Measurements from ENCODE around the gene NAA10. TPM values are rescaled to one million over a fixed set of nuclear protein-coding genes. Genes with fewer than 3 reads are reported as not detected.

NAA10 gene
- total RNA-seq, 1 experiment from 2014 or later = 124 TPM

DNA sequence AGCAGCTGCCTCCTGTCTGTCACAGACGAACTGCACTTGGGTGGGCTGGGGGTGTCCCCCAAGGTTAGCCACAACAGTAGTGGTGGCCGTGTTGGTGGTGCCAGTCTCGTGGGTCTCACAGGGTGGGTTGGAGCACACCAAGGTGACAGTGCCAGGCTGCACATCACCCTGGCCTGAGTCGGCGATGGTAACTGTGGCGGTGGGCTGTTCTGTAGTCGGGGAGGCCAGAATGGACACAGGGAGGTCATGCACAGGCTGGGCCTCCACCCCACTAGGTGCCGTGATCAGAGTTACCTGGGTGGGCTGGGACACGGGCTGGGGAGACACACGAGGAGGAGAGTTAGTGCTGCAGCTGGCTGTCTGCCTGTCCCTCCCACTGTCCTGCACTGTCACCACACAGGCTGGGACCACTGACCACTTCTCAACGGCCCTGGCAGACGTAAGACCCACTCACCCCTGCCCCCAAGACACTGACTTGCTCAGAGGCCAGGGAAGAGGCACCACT is 20.4 kb upstream of the NAA10 start:
- no peaks in the 10 kb centered on the region for H3K9me3 ChIP-seq (ENCODE audit: control insufficient read depth in 1 of 2, insufficient read depth in 1 of 2, low read depth in 1 of 2, low read length in 2 of 2)
- H3K27ac ChIP-seq (ENCODE audit: low read depth, low read length) = no peak overlapping the region
- no peak overlapping the region for H3K9ac ChIP-seq (ENCODE audit: low read length)
- H3K79me2 ChIP-seq (ENCODE audit: insufficient read depth, low read length) = no peaks in the 10 kb centered on the region; the same call in 1 of the 2 replicates
- no TSS peak for BruUV-seq (replicated peaks)
- TF ChIP-seq, protein P1, sequence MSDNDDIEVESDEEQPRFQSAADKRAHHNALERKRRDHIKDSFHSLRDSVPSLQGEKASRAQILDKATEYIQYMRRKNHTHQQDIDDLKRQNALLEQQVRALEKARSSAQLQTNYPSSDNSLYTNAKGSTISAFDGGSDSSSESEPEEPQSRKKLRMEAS (IDR thresholded peaks at IDR 0.05) = no peak
- TF ChIP-seq, protein P2, sequence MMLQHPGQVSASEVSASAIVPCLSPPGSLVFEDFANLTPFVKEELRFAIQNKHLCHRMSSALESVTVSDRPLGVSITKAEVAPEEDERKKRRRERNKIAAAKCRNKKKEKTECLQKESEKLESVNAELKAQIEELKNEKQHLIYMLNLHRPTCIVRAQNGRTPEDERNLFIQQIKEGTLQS (IDR thresholded peaks at IDR 0.05) = no peak
- TF ChIP-seq JUND (IDR thresholded peaks at IDR 0.05) = no peak
- TF ChIP-seq EZH2phosphoT487 (IDR thresholded peaks at IDR 0.05; ENCODE audit: borderline replicate concordance) = no peak
- TF ChIP-seq, protein P3, sequence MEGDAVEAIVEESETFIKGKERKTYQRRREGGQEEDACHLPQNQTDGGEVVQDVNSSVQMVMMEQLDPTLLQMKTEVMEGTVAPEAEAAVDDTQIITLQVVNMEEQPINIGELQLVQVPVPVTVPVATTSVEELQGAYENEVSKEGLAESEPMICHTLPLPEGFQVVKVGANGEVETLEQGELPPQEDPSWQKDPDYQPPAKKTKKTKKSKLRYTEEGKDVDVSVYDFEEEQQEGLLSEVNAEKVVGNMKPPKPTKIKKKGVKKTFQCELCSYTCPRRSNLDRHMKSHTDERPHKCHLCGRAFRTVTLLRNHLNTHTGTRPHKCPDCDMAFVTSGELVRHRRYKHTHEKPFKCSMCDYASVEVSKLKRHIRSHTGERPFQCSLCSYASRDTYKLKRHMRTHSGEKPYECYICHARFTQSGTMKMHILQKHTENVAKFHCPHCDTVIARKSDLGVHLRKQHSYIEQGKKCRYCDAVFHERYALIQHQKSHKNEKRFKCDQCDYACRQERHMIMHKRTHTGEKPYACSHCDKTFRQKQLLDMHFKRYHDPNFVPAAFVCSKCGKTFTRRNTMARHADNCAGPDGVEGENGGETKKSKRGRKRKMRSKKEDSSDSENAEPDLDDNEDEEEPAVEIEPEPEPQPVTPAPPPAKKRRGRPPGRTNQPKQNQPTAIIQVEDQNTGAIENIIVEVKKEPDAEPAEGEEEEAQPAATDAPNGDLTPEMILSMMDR (IDR thresholded peaks at IDR 0.05 in 2 of 3, conservative IDR thresholded peaks at IDR 0.05 in 1 of 3; ENCODE audit: borderline replicate concordance in 1 of 3, insufficient read depth in 1 of 3, low read depth in 2 of 3, low read length in 2 of 3) = no peak
- no peak for TF ChIP-seq YY1 (IDR thresholded peaks at IDR 0.05; ENCODE audit: extremely low read depth, insufficient replicate concordance, low read depth, low read length)
- TF ChIP-seq SRF (IDR thresholded peaks at IDR 0.05; ENCODE audit: low read depth) = no peak
- no peak for TF ChIP-seq CBX3 (IDR thresholded peaks at IDR 0.05; ENCODE audit: low read depth)
- TF ChIP-seq EGR1 (IDR thresholded peaks at IDR 0.05; ENCODE audit: low read depth) = no peak
- no peak for TF ChIP-seq TCF7L2 (IDR thresholded peaks at IDR 0.05; ENCODE audit: borderline replicate concordance, extremely low read depth, insufficient read depth, insufficient read length)
- no peak for TF ChIP-seq RAD21 (IDR thresholded peaks at IDR 0.05; ENCODE audit: low read depth)
- TF ChIP-seq SP1 (IDR thresholded peaks at IDR 0.05; ENCODE audit: low read depth) = no peak
- no peak for TF ChIP-seq ZFX (IDR thresholded peaks at IDR 0.05)
- TF ChIP-seq ELF1 (IDR thresholded peaks at IDR 0.05; ENCODE audit: borderline replicate concordance, low read depth) = no peak
- no peak for TF ChIP-seq SIN3A (IDR thresholded peaks at IDR 0.05; ENCODE audit: low read depth)
- TF ChIP-seq POLR2AphosphoS5 (IDR thresholded peaks at IDR 0.05; ENCODE audit: low read depth, low read length) = no peak
- no peak for TF ChIP-seq ZNF274 (IDR thresholded peaks at IDR 0.05; ENCODE audit: low read depth, low read length)
- no peak for TF ChIP-seq EZH2 (IDR thresholded peaks at IDR 0.05)
- TF ChIP-seq FOSL1 (IDR thresholded peaks at IDR 0.05; ENCODE audit: low read depth) = no peak
- H3K36me3 ChIP-seq (ENCODE audit: control insufficient read depth in 1 of 2, insufficient read depth in 2 of 2, low read length in 2 of 2) = peaks cover 0 to 22% of the 10 kb centered on the region in 2 experiments; a peak in 2 of 4 replicates
- H3K4me3 ChIP-seq (replicated peaks in 1 of 2; ENCODE audit: low read depth in 1 of 2, low read length in 2 of 2) = no peak overlapping the region
- no peak overlapping the region for H2AFZ ChIP-seq (ENCODE audit: low read depth, low read length, poor library complexity, severe bottlenecking)
- H3K4me1 ChIP-seq (ENCODE audit: control insufficient read depth in 1 of 2, insufficient read depth in 2 of 2, low read length in 2 of 2) = no peaks in the 10 kb centered on the region
- ATAC-seq (no peak), DNase-seq (ENCODE audit: low read depth, low spot score) (no peak)
- H3K27me3 ChIP-seq (ENCODE audit: insufficient read depth, low read length) = no peaks in the 10 kb centered on the region
- POLR2A ChIA-PET = no interaction called here
- H3K9me2 ChIP-seq (ENCODE audit: insufficient read depth) = no peaks in the 10 kb centered on the region
- intact Hi-C loops (cut with micrococcal nuclease) = no loop called here
- CTCF ChIA-PET = no interaction called here
- no peak overlapping the region for H3K4me2 ChIP-seq (ENCODE audit: low read length)
- no peaks in the 10 kb centered on the region for H4K20me1 ChIP-seq (ENCODE audit: insufficient read depth)
- RAD21 ChIA-PET (ENCODE audit: low non-redundant PET in 1 of 2, low total read pairs in 2 of 2, uncharacterized antibody in 2 of 2, unreplicated experiment in 2 of 2) = no interaction called here
